Skeletal muscle tissue (tissue), 4 donors: ENCODE results near the gene VPREB3. TPM values are rescaled to one million over a fixed set of nuclear protein-coding genes. Genes with fewer than 3 reads are reported as not detected.

ENCODE experiments used
- H3K27ac ChIP-seq: one replicate; pipeline ENCODE4 v1.7.0; 2013; ENCODE audit warnings: mild to moderate bottlenecking, low read depth, low read length, inconsistent platforms
- H3K27me3 ChIP-seq, 3 donors: one replicate each; pipeline ENCODE4 v1.7.0; 2013; ENCODE audit warnings: low read length in 3 of 3; ENCODE audit not compliant: control insufficient read depth in 3 of 3, insufficient read depth in 3 of 3
- H3K36me3 ChIP-seq, 3 donors: one replicate each; pipeline ENCODE4 v1.7.0; 2013; ENCODE audit warnings: low read length in 3 of 3; ENCODE audit not compliant: control insufficient read depth in 3 of 3, insufficient read depth in 3 of 3
- H3K4me1 ChIP-seq, 3 donors: one replicate each; pipeline ENCODE4 v1.7.0; 2013; ENCODE audit warnings: low read length in 3 of 3, mild to moderate bottlenecking in 3 of 3; ENCODE audit not compliant: control insufficient read depth in 3 of 3, insufficient read depth in 3 of 3
- H3K4me3 ChIP-seq, 3 donors: one replicate each; pipeline ENCODE4 v1.7.0; 2013; ENCODE audit warnings: low read length in 3 of 3
- H3K9ac ChIP-seq, 3 donors: one replicate each; pipeline ENCODE4 v1.7.0; 2013; ENCODE audit warnings: low read length in 3 of 3, mild to moderate bottlenecking in 3 of 3, moderate library complexity in 2 of 3, low read depth in 1 of 3
- H3K9me3 ChIP-seq, 3 donors: one replicate each; pipeline ENCODE4 v1.7.0; 2013; ENCODE audit warnings: low read length in 3 of 3; ENCODE audit not compliant: control insufficient read depth in 3 of 3
- total RNA-seq: library from RNA; depleted of rRNA; stranded (reverse); fragments of >200 nt; gene quantifications from one replicate; pipeline ENCODE4 v1.2.3, GENCODE V29; 2014
- donor health status: Osteomylitis.

Gene VPREB3
- total RNA-seq, 1 donor from 2014 or later = not detected

DNA sequence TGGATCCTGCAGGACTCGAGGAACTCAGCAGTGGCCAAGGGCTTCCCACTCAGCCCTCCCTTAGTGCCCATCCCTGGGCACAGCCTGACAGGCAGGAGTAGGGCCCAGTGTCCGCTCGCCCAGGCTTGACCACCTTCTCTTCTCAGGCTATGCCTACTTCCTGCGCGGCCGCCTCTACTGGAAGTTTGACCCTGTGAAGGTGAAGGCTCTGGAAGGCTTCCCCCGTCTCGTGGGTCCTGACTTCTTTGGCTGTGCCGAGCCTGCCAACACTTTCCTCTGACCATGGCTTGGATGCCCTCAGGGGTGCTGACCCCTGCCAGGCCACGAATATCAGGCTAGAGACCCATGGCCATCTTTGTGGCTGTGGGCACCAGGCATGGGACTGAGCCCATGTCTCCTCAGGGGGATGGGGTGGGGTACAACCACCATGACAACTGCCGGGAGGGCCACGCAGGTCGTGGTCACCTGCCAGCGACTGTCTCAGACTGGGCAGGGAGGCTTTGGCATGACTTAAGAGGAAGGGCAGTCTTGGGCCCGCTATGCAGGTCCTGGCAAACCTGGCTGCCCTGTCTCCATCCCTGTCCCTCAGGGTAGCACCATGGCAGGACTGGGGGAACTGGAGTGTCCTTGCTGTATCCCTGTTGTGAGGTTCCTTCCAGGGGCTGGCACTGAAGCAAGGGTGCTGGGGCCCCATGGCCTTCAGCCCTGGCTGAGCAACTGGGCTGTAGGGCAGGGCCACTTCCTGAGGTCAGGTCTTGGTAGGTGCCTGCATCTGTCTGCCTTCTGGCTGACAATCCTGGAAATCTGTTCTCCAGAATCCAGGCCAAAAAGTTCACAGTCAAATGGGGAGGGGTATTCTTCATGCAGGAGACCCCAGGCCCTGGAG is 29.3 kb upstream of the VPREB3 start:
- Histone ChIP-seq H3K4me1 (peaks cover 25 to 34% (median 31%) of the 10 kb centered on the region in 3 donors), H3K4me3 (no peak overlapping the region), H3K9ac (peak overlapping the region in 2 of 3 donors; percentile 25 to 43), H3K27me3 (no peaks in the 10 kb centered on the region), H3K9me3 (no peaks in the 10 kb centered on the region), H3K36me3 (peaks cover 0 to under 1% (median 0%) of the 10 kb centered on the region in 3 donors), H3K27ac (no peak overlapping the region)

DNA sequence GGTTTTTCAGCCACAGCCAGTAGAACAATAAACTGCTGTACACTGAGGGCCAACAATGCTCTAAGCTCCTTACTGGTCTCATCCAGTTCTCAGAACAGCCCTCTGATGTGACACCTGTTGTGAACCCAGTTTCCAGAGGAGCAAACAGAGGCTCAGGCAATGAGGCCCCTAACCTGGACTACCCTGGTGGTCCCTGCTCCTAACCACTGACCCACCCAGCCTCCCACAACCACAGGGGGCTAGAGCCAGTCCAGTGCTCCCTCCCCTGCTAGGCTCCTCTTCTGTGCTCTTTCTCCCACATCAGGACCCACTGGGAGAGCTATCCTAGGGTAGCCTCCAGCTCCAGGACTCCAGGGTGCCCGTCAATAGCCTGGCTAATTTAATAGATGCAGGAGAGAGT is 28.5 kb upstream of the VPREB3 start:
- Histone ChIP-seq H3K27me3 (no peaks in the 10 kb centered on the region), H3K9me3 (no peaks in the 10 kb centered on the region), H3K9ac (peak overlapping the region in 1 of 3 donors; percentile 8), H3K4me1 (peaks cover 17 to 27% (median 23%) of the 10 kb centered on the region in 3 donors), H3K4me3 (no peak overlapping the region), H3K27ac (no peak overlapping the region), H3K36me3 (no peaks in the 10 kb centered on the region)

DNA sequence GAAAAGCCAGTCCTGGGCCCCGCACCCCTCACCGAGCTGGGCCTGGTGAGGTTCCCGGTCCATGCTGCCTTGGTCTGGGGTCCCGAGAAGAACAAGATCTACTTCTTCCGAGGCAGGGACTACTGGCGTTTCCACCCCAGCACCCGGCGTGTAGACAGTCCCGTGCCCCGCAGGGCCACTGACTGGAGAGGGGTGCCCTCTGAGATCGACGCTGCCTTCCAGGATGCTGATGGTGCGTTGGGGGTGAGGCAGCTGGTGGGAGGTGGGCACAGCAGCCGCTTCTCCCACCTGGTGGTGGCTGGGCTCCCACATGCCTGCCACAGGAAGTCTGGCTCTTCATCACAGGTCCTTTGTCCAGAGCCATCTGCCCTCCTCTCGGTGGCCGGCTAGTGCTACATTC is 28.0 kb upstream of the VPREB3 start:
- H3K27me3 ChIP-seq = no peaks in the 10 kb centered on the region
- H3K27ac ChIP-seq = no peak overlapping the region
- no peak overlapping the region for H3K4me3 ChIP-seq
- H3K36me3 ChIP-seq = no peaks in the 10 kb centered on the region
- H3K9me3 ChIP-seq = no peaks in the 10 kb centered on the region
- peaks cover 14 to 23% (median 19%) of the 10 kb centered on the region in 3 donors for H3K4me1 ChIP-seq
- no peak overlapping the region for H3K9ac ChIP-seq

DNA sequence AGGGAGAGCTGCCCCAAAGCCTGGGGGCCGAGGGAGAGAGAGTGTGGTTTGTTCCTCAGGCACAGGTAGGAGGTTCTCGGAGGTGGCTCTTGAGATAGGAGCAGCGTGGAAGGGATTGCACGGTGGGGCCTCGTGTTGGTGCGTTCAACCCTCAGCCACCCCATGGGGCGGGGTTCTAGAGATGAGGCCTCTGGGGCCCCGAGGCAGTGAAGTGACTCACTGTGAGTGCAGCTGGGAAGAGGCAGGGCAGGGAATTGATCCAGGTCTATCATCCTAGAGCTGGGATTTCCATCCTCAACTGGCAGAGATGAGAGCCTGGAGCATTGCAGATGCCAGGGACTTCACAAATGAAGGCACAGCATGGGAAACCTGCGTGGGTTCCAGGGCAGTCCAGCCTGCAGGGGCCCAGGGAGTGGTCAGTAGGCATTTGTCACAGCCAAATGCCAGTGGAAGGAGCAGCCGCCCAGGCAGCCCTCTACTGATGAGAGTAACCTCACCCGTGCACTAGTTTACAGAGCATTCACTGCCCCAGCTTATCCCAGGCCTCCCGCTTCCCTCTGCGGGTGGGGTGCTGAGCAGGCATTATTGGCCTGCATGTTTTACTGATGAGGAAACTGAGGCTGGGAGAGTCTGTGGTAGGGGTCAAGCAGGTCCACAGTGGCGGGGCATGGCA is 27.4 kb upstream of the VPREB3 start:
- Histone ChIP-seq H3K9me3 (no peaks in the 10 kb centered on the region), H3K36me3 (no peaks in the 10 kb centered on the region), H3K27ac (no peak overlapping the region), H3K9ac (peak overlapping the region in 1 of 3 donors; percentile 25), H3K4me3 (no peak overlapping the region), H3K27me3 (no peaks in the 10 kb centered on the region), H3K4me1 (peaks cover 14 to 23% (median 19%) of the 10 kb centered on the region in 3 donors)

DNA sequence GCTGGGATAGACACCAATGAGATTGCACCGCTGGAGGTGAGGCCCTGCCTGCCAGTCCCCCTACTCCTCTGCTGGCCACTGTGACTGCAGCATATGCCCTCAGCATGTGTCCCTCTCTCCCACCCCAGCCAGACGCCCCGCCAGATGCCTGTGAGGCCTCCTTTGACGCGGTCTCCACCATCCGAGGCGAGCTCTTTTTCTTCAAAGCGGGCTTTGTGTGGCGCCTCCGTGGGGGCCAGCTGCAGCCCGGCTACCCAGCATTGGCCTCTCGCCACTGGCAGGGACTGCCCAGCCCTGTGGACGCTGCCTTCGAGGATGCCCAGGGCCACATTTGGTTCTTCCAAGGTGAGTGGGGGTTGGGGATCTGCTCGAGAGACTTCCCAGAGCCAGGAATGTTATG is 26.8 kb upstream of the VPREB3 start:
- peaks cover 8 to 17% (median 13%) of the 10 kb centered on the region in 3 donors for H3K4me1 ChIP-seq

DNA sequence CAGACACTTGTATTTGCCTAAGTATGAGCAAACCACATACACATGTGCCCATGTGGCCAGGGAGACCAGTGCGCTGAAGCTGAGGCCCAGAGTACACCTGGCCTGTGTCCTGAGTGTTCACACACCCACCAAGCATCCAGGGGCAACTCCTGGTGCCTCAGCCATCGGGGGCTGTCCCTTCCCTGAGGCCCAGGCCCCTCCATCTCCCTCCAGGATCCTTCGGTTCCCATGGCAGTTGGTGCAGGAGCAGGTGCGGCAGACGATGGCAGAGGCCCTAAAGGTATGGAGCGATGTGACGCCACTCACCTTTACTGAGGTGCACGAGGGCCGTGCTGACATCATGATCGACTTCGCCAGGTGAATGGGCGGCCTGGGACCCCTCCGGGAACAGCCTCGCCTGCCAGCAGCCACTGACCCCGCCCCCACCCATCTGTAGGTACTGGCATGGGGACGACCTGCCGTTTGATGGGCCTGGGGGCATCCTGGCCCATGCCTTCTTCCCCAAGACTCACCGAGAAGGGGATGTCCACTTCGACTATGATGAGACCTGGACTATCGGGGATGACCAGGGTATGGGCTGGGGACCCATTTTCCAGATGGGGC is 26.0 kb upstream of the VPREB3 start:
- H3K4me3 ChIP-seq = no peak overlapping the region
- no peaks in the 10 kb centered on the region for H3K9me3 ChIP-seq
- H3K9ac ChIP-seq = no peak overlapping the region
- no peaks in the 10 kb centered on the region for H3K36me3 ChIP-seq
- H3K4me1 ChIP-seq = peaks cover 6 to 11% (median 9%) of the 10 kb centered on the region in 3 donors
- no peaks in the 10 kb centered on the region for H3K27me3 ChIP-seq
- no peak overlapping the region for H3K27ac ChIP-seq

More for the DNA sequence above, 26.8 kb upstream of the VPREB3 start:
- H3K9ac ChIP-seq = peak overlapping the region in 1 of 3 donors; percentile 25
- no peak overlapping the region for H3K4me3 ChIP-seq
- no peak overlapping the region for H3K27ac ChIP-seq
- no peaks in the 10 kb centered on the region for H3K27me3 ChIP-seq
- H3K36me3 ChIP-seq = no peaks in the 10 kb centered on the region
- no peaks in the 10 kb centered on the region for H3K9me3 ChIP-seq

DNA sequence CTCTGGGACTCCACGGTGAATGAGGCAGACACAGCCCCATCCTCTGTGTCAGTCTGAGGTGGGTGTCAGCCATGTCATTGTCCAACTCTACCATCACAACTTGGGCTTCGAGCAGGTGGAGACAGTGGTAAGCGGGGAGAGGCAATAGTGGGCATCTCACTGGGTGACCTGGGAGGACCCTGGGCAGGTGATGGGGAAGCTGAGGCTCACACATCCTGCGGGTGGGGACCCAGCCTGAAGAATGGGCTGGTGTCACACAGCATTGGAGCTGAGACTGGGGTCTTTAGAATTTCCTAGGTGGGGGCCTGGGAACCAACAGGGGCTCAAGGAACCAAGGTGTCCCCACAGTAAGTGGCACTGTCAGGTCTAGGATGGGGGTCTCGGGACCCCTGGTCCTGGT is 25.5 kb upstream of the VPREB3 start:
- H3K9ac ChIP-seq = no peak overlapping the region
- H3K9me3 ChIP-seq = no peaks in the 10 kb centered on the region
- H3K36me3 ChIP-seq = no peaks in the 10 kb centered on the region
- no peaks in the 10 kb centered on the region for H3K27me3 ChIP-seq
- H3K27ac ChIP-seq = no peak overlapping the region
- H3K4me1 ChIP-seq = peaks cover 9 to 14% (median 10%) of the 10 kb centered on the region in 3 donors
- H3K4me3 ChIP-seq = no peak overlapping the region

DNA sequence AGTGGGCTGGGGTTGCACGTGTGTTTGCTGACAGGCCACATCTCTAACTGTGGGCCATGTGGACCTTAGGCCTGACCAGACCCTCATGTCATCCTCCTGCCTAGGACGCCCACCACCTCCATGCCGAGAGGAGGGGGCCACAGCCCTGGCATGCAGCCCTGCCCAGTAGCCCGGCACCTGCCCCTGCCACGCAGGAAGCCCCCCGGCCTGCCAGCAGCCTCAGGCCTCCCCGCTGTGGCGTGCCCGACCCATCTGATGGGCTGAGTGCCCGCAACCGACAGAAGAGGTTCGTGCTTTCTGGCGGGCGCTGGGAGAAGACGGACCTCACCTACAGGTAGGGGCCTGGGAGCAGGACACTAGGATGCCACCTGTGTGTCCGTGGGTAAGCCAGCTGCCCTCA is 24.9 kb upstream of the VPREB3 start:
- no peaks in the 10 kb centered on the region for H3K27me3 ChIP-seq
- H3K4me1 ChIP-seq = peaks cover 9 to 18% (median 13%) of the 10 kb centered on the region in 3 donors
- H3K36me3 ChIP-seq = no peaks in the 10 kb centered on the region
- H3K9me3 ChIP-seq = no peaks in the 10 kb centered on the region
- H3K27ac ChIP-seq = no peak overlapping the region
- H3K4me3 ChIP-seq = no peak overlapping the region
- H3K9ac ChIP-seq = no peak overlapping the region

DNA sequence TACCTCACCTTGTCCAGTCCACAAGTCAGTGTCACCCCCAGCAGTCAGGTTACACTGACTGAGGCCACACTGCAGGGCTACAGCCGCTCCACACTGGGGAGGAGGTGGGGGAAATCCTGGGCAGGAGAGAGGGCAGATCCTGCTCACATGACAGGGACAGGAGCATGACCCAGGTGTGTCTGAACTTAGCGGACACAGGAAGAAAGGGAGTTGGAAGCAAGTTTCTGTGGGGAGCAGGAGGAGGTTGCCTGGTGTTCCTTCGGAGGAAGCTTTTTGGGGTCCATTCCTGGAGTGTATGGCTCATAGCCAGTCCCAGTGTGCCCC is 24.3 kb upstream of the VPREB3 start:
- H3K9me3 ChIP-seq = no peaks in the 10 kb centered on the region
- no peaks in the 10 kb centered on the region for H3K36me3 ChIP-seq
- no peak overlapping the region for H3K9ac ChIP-seq
- no peak overlapping the region for H3K4me3 ChIP-seq
- peaks cover 9 to 24% (median 15%) of the 10 kb centered on the region in 3 donors for H3K4me1 ChIP-seq
- H3K27ac ChIP-seq = no peak overlapping the region
- peaks cover 0 to 2% (median 0%) of the 10 kb centered on the region in 3 donors for H3K27me3 ChIP-seq
